GM12878 (cell line): Measurements from ENCODE around the gene NRXN3. TPM values are rescaled to one million over a fixed set of nuclear protein-coding genes. Genes with fewer than 3 reads are reported as not detected.

ENCODE experiments used
- CBX3 ChIP-seq: fragments of 200-600 bp; sonication (generic); IDR thresholded peaks from 2 replicates; pipeline ENCODE4 v1.6.1; 2016; ENCODE audit warnings: low read depth, borderline replicate concordance
- CBX5 ChIP-seq: sonication (generic); IDR thresholded peaks from 2 replicates; pipeline ENCODE4 v1.6.1; 2016; ENCODE audit warnings: low read depth, moderate library complexity, mild to moderate bottlenecking, inconsistent platforms
- CREB1 ChIP-seq: IDR thresholded peaks from 2 replicates; pipeline ENCODE4 v1.6.1; 2012; ENCODE audit warnings: low read depth, mild to moderate bottlenecking, inconsistent platforms
- EED ChIP-seq: sonication (generic); IDR thresholded peaks from 2 replicates; pipeline ENCODE4 v1.6.1; 2016; ENCODE audit warnings: antibody characterized with exemption, low read depth
- EGR1 ChIP-seq, 2 experiments: IDR thresholded peaks; 1 replicate in 1 of 2; 2 replicates in 1 of 2; pipeline ENCODE4 v1.6.1; 2011 to 2012; ENCODE audit warnings: low read depth in 2 of 2, low read length in 2 of 2, borderline replicate concordance in 1 of 2, mild to moderate bottlenecking in 1 of 2, moderate library complexity in 1 of 2
- JUNB ChIP-seq: IDR thresholded peaks from 2 replicates; pipeline ENCODE4 v1.6.1; 2016; ENCODE audit warnings: antibody characterized with exemption, mild to moderate bottlenecking
- MEF2A ChIP-seq: IDR thresholded peaks from 2 replicates; pipeline ENCODE4 v1.6.1; 2011; ENCODE audit warnings: low read depth, mild to moderate bottlenecking, low read length, moderate library complexity; ENCODE audit not compliant: insufficient read depth
- NBN ChIP-seq: fragments of 450-650 bp; IDR thresholded peaks from 2 replicates; pipeline ENCODE4 v1.6.1; 2016
- NKRF ChIP-seq: fragments of 450-650 bp; conservative IDR thresholded peaks from 2 replicates; pipeline ENCODE4 v1.6.1; 2017; ENCODE audit warnings: mild to moderate bottlenecking, moderate library complexity
- PAX8 ChIP-seq: fragments of 450-650 bp; IDR thresholded peaks from 2 replicates; pipeline ENCODE4 v1.6.1; 2017; ENCODE audit warnings: mild to moderate bottlenecking, moderate library complexity
- RB1 ChIP-seq: fragments of 450-650 bp; formaldehyde crosslinking; IDR thresholded peaks from 2 replicates; pipeline ENCODE4 v1.6.1; 2017; ENCODE audit warnings: mild to moderate bottlenecking, borderline replicate concordance
- RCOR1 ChIP-seq: conservative IDR thresholded peaks from 2 replicates; pipeline ENCODE4 v1.6.1; 2012; ENCODE audit warnings: low read depth, low read length, improper control_type of control experiment
- RELB ChIP-seq: fragments of 450-650 bp; IDR thresholded peaks from 2 replicates; pipeline ENCODE4 v1.6.1; 2017; ENCODE audit warnings: low read depth, mild to moderate bottlenecking, moderate library complexity
- SREBF2 ChIP-seq: IDR thresholded peaks from 2 replicates; pipeline ENCODE4 v1.6.1; 2012; ENCODE audit warnings: mild to moderate bottlenecking, low read length
- SUZ12 ChIP-seq: fragments of 200-600 bp; sonication (generic); IDR thresholded peaks from one replicate; pipeline ENCODE4 v1.6.1; 2018; ENCODE audit warnings: antibody characterized with exemption, mild to moderate bottlenecking; ENCODE audit not compliant: unreplicated experiment
- ZBTB4 ChIP-seq: fragments of 450-650 bp; formaldehyde crosslinking; IDR thresholded peaks from 2 replicates; pipeline ENCODE4 v1.4.0; 2022; ENCODE audit warnings: mild to moderate bottlenecking, moderate library complexity
- ZBTB40 ChIP-seq: fragments of 450-650 bp; IDR thresholded peaks from 2 replicates; pipeline ENCODE4 v1.6.1; 2016; ENCODE audit warnings: mild to moderate bottlenecking, moderate library complexity, borderline replicate concordance
- ZNF207 ChIP-seq: fragments of 450-650 bp; IDR thresholded peaks from 2 replicates; pipeline ENCODE4 v1.6.1; 2014; ENCODE audit warnings: antibody characterized with exemption, mild to moderate bottlenecking, borderline replicate concordance
- polyA plus RNA-seq, 11 experiments: library from polyadenylated mRNA; depleted of rRNA in 4 of 11; unstranded in 6 of 11; stranded (reverse) in 5 of 11; fragments of >200 nt; fragmentation: Nextera tagmentation in 4 of 11; fragmentation: Illumina TruSeq in 1 of 11; extraction: Ambion mirVana in 4 of 11; extraction: Trizol in 1 of 11; gene quantifications; 1 replicate in 1 of 11; 2 replicates in 10 of 11; pipeline versions ENCODE4 v1.2.1 to v1.2.3, GENCODE V29; 2011 to 2016; ENCODE audit warnings: inconsistent platforms in 2 of 11, missing spikeins in 2 of 11, low read depth in 1 of 11
- total RNA-seq, 4 experiments: library from RNA; depleted of rRNA in 3 of 4; stranded (reverse); fragments of >200 nt in 3 of 4; fragmentation: Illumina TruSeq in 1 of 4; extraction: Trizol in 1 of 4; gene quantifications; 2 replicates each; pipeline versions ENCODE4 v1.2.1 to v1.2.3, GENCODE V29; 2013 to 2021

The NRXN3 gene
- total and polyA plus RNA-seq, 10 of the 15 experiments (the other 5 are each of a cell fraction or from before 2014, with no cell fraction given): 0.52 to 3.3 (median 1.4) TPM

- TF ChIP-seq ZBTB4 (CRISPR knock-in tag) (no peak), NBN (no peak), RB1 (no peak), EGR1 (IDR thresholded peaks at IDR 0.05; ENCODE audit: borderline replicate concordance in 1 of 2, low read depth in 2 of 2, low read length in 2 of 2) (no peak), CREB1 (peak; percentile 33; the same call in 1 of the 2 replicates), RCOR1 (no peak), ZBTB40 (no peak), SUZ12 (no peak), CBX3 (no peak), RELB (peak; percentile 57; the same call in 1 of the 2 replicates), NKRF (no peak), ZNF207 (no peak), PAX8 (no peak), SREBF2 (no peak), MEF2A (peak; percentile 83), EED (peak; percentile 55; the same call in 1 of the 2 replicates), CBX5 (no peak), JUNB (peak; percentile 57)
Observed at GRCh38 chr14:78403278-78403815, 233.2 kb downstream of the NRXN3 start (continued).
